Subcutaneous abdominal adipose tissue (tissue), 5 donors: ENCODE results near the gene TM2D3.

Source experiments
- H3K27ac ChIP-seq: one replicate; pipeline ENCODE4 v1.7.0; 2013; ENCODE audit warnings: low read depth, mild to moderate bottlenecking, inconsistent platforms, low read length, moderate library complexity
- H3K27me3 ChIP-seq, 5 donors: one replicate each; pipeline ENCODE4 v1.7.0; 2013; ENCODE audit warnings: low read length in 5 of 5, inconsistent platforms in 1 of 5; ENCODE audit not compliant: control insufficient read depth in 5 of 5, insufficient read depth in 4 of 5
- H3K36me3 ChIP-seq, 5 donors: one replicate each; pipeline ENCODE4 v1.7.0; 2013; ENCODE audit warnings: low read length in 5 of 5; ENCODE audit not compliant: control insufficient read depth in 5 of 5, insufficient read depth in 5 of 5
- H3K4me1 ChIP-seq, 5 donors: one replicate each; pipeline ENCODE4 v1.7.0; 2013; ENCODE audit warnings: low read length in 5 of 5, mild to moderate bottlenecking in 3 of 5, moderate library complexity in 1 of 5; ENCODE audit not compliant: control insufficient read depth in 5 of 5, insufficient read depth in 5 of 5
- H3K4me3 ChIP-seq, 5 donors: one replicate each; pipeline ENCODE4 v1.7.0; 2013; ENCODE audit warnings: low read length in 5 of 5, low read depth in 1 of 5
- H3K9ac ChIP-seq, 5 donors: one replicate each; pipeline ENCODE4 v1.7.0; 2013; ENCODE audit warnings: low read length in 5 of 5, mild to moderate bottlenecking in 4 of 5, moderate library complexity in 3 of 5
- H3K9me3 ChIP-seq, 5 donors: one replicate each; pipeline ENCODE4 v1.7.0; 2013; ENCODE audit warnings: low read length in 5 of 5; ENCODE audit not compliant: control insufficient read depth in 5 of 5
- donor health status: healthy.
- donor health status: healthy.
- donor health status: healthy.
- donor health status: healthy.
- donor health status: healthy.

The TM2D3 gene

GRCh38 chr15:101597360-101597928, 54.7 kb downstream of the TM2D3 start:
- Histone ChIP-seq H3K9ac (no peak overlapping the region), H3K4me3 (no peak overlapping the region), H3K27ac (no peak overlapping the region), H3K9me3 (peaks cover 0 to 8% (median 0%) of the 10 kb centered on the region in 5 donors), H3K27me3 (peaks cover 0 to 7% (median 2%) of the 10 kb centered on the region in 5 donors), H3K36me3 (no peaks in the 10 kb centered on the region), H3K4me1 (peaks cover 0 to 3% (median 0%) of the 10 kb centered on the region in 5 donors)

GRCh38 chr15:101596633-101597032, 55.5 kb downstream of the TM2D3 start:
- no peak overlapping the region for H3K27ac ChIP-seq
- H3K9me3 ChIP-seq, result peaks cover 0 to 8% (median 0%) of the 10 kb centered on the region in 5 donors
- peaks cover 0 to 7% (median 2%) of the 10 kb centered on the region in 5 donors for H3K27me3 ChIP-seq
- no peak overlapping the region for H3K9ac ChIP-seq
- H3K36me3 ChIP-seq, result no peaks in the 10 kb centered on the region
- H3K4me3 ChIP-seq, result no peak overlapping the region
- H3K4me1 ChIP-seq, result peaks cover 0 to 3% (median 0%) of the 10 kb centered on the region in 5 donors
